ENCODE data around the gene CDC42EP1.
"Not testable (repeated sequence)": the region's sequence is repeated elsewhere in the genome, so short reads cannot be mapped to it uniquely, and the experiment has no call there.

The CDC42EP1 gene

DNA sequence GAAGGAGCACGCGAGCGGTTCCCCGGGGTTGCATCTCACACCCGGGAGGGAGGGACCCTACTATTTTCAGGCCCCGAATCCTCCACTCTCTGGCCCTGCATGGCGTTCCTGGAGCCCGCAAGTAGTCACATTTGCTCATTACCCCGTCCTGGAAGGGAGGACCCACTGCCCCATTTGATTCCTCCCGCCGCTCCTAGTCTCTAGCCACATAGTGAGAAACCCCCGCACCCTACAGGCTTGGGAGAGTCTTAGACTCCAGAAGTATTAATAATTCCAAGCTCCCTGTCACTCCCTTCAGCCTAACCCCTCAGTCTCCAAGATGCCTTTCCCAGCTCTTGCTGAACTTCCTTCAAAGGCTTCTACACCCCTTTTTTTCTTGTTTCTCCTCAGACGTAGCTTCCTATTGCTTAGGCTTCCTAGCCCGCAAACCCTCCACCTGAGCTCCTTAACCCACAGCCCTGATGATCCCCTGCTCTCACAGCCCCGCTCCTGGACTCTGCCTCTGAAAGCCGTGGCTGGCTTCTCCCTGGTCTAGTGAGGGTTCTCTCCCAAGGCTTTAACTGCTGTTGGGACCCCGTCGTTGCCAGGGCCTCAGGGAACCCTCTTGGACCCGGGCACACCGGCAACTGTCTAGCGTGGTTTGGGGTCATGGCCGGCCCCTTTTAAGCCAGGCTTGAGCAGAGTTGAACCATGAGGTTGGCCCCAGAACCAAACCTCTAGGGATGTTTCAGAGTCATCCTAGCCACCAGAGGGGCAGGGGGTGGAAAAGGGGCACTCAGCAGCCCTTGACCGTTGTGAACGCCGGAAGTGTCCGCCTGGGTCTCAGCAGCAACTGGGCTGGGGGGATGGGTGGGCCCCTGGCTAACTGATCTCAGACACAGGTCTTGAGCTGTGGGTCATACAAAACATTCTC is 49.2 kb downstream of the CDC42EP1 start:
- no peak for DNase-seq (ENCODE audit: extremely low read depth in 1 of 2, low read depth in 1 of 2)

- DNase-seq (ENCODE audit: extremely low read depth in 1 of 2, low read depth in 1 of 2), result not testable (repeated sequence)
Measured at GRCh38 chr22:37610153-37610475, 49.8 kb downstream of the CDC42EP1 start.

GRCh38 chr22:37610480-37611129 is 50.3 kb downstream of the CDC42EP1 start:
- no peak for DNase-seq (ENCODE audit: extremely low read depth in 1 of 2, low read depth in 1 of 2)

DNA sequence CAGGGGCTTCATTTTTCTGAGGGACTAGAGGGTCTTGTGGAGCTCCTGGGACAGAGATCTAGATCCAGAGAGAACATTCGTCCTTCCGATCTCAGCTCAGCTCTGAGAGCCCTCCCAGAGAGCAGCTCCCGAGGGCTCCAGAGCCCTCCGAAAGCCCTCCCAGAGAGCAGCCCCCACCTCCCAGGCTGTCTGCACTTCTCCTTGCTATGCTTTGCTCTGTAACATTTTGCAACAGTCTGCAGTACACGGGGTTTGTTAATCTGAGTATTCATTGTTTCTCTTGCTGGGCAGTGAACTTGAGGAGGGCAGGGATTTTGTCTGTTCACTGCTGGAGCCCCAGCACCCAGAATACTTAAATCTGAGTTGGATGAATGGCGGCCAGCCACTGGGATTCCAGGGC is 50.9 kb downstream of the CDC42EP1 start:
- DNase-seq (ENCODE audit: extremely low read depth in 1 of 2, low read depth in 1 of 2), result no peak

DNA sequence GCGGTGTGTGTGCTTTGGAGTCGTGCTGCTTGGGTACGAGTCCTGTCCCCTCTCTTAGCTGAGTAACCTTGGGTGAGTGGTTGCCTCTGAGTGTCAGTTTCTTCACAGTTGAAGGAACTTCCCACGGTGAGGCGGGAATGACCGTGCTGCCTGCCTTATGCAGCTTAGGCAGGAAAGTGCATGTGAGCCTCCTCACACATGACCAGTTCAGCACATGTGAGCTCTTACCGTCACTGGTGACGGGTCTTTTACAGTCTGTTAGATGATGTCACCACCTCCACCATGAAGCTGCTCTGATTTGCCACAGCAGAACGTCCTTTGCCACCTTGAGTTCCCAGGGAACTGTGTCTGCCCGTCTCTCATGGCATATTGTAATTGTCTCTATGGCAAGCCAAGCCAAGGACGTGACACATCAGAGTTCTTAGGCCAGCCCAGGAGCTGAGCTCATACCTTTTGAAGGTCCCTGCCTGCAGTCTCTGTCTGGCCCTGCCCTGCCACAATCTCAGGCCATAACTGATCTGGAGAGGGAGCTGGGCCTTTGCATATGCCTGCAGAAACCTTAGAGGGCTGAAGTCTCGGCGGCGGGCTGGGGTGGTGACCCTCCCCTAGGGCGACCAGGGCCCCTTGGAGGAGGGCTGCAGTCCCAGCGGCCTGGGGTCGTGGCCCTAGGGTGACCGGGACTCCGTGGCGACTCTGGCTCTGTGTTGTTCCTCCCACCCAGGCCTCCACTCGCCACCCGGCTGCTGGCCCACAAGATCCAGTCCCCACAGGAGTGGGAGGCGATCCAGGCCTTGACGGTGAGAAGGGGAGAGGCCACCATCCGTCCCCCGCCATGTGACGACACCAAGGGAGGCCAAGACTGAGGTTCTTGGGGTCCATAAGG is 56.2 kb downstream of the CDC42EP1 start:
- no peak for DNase-seq (ENCODE audit: extremely low read depth in 1 of 2, low read depth in 1 of 2)

- DNase-seq (ENCODE audit: extremely low read depth in 1 of 2, low read depth in 1 of 2), result no peak
Measured at GRCh38 chr22:37617431-37617830, 57.2 kb downstream of the CDC42EP1 start.

- DNase-seq (ENCODE audit: extremely low read depth in 1 of 2, low read depth in 1 of 2), result no peak
Measured at GRCh38 chr22:37618072-37618656, 57.9 kb downstream of the CDC42EP1 start.

DNA sequence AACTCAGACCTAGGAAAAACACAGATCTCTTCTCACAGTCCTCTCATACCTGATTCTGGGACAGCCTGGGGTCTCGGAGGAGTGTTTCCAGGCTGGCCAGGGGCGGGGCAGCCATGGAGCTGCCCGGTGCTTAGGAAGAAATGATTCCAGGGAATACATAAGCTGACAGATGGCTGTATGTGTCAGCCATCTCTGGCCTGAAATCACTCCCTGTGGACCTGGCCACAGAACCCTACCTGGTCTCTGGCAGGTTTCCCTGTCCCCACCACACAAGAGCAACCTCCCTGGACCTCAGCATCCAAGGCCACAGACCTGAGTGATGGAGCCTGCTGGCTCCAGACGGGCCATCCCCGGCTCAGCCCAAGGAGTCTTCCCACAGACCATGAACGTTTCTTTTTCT is 58.4 kb downstream of the CDC42EP1 start:
- DNase-seq (ENCODE audit: extremely low read depth in 1 of 2, low read depth in 1 of 2), result no peak
